ENCODE measurements around the gene GPR37. TPM values are rescaled to one million over a fixed set of nuclear protein-coding genes. Genes with fewer than 3 reads are reported as not detected.
A peak's percentile ranks its signal among the peaks of the same experiment; 100 is the strongest.

GPR37 gene
- total RNA-seq, 4 donors from 2014 or later, result 0.31 to 3.2 (median 0.81) TPM

DNA sequence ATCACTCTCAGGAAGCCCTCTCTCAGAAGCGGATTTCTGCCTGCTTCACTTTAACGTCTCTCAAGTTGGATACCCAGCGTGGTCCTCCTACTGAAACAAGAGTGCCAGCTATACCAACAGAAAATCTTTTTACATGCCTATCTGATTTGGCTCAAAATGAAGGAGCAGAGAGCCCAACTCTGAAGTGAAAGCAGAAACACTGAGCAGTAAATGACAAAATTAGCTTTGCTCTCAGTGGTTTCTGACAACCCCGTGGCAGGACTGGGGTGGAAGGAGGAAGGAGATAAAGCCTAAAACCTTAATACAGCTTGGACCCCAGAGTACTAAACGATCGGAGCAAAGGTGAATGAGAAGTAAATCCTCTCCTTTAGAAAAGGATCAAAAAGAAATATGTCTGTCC is 25.1 kb upstream of the GPR37 start:
- ATAC-seq (ENCODE audit: low FRiP score), result no peak
- TF ChIP-seq, protein P1, sequence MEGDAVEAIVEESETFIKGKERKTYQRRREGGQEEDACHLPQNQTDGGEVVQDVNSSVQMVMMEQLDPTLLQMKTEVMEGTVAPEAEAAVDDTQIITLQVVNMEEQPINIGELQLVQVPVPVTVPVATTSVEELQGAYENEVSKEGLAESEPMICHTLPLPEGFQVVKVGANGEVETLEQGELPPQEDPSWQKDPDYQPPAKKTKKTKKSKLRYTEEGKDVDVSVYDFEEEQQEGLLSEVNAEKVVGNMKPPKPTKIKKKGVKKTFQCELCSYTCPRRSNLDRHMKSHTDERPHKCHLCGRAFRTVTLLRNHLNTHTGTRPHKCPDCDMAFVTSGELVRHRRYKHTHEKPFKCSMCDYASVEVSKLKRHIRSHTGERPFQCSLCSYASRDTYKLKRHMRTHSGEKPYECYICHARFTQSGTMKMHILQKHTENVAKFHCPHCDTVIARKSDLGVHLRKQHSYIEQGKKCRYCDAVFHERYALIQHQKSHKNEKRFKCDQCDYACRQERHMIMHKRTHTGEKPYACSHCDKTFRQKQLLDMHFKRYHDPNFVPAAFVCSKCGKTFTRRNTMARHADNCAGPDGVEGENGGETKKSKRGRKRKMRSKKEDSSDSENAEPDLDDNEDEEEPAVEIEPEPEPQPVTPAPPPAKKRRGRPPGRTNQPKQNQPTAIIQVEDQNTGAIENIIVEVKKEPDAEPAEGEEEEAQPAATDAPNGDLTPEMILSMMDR (IDR thresholded peaks at IDR 0.05), result no peak
- no peak for DNase-seq (ENCODE audit: low spot score)

DNA sequence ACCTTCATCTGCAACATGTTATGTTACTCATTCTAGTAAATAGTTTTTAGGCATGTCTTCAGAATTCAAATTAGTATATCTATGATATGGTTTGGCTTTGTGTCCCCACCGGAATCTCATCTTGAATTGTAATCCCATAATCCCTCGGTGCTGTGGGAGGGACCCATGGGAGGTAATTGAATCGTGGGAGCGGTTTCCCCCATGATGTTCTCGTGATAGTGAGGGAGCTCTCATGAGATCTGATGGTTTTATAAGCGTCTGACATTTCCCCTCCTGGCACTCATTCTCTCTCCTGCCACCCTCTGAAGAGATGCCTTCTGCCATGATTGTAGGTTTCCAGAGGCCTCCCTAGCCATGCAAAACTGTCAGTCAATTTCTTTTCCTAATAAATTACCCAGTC is 20.4 kb upstream of the GPR37 start:
- TF ChIP-seq, protein P1 (IDR thresholded peaks at IDR 0.05), result no peak
- ATAC-seq (ENCODE audit: low FRiP score) (no peak), DNase-seq (ENCODE audit: low spot score) (no peak)

DNA sequence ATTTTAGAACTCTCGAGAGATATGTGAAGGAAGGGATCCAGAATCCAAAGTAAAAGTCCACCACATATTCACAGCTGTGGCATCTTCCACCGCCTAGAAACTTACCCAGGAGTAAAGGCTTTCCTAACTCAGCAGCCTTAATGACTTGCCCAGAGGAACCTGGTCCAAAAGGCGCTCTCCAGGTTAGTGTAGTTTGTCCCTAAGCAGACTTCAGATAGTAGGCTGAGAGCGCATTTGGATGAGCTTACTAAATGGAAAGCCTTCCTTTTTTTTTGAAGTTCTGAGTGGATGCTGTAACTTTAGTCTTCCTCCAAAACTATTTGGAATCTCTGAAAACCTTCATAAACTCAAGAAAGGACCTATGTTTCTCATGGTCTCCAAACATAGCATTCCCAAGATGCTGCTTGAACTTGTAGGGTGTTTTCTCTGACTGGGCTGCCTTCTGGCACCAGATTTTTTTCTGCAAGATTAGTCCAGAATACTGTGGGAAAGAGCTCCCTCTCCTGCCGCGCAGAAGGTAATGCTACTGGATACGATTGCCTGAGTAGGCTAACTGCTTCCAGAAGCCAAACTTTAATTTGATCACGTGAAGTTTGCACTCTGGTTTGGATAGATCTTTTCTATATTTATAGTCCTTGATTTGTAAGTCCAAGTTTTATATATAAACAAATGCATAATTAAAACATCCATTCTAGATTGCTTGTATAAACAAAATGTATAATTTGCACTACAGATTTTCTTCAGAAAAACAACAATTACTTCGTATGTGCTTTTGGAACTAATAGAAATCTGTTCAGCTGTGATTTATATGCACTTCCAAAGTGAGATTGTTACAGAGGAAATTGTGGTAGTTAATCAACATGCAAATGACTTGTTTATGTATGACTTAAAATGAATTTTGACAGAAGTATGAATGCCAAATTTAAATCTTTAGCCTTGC is 19.6 kb upstream of the GPR37 start:
- TF ChIP-seq, protein P1 (IDR thresholded peaks at IDR 0.05), result peak in 1 of 3 donors; percentile 29
- peak; percentile 82 for ATAC-seq (ENCODE audit: low FRiP score)
- no peak for DNase-seq (ENCODE audit: low spot score)

DNA sequence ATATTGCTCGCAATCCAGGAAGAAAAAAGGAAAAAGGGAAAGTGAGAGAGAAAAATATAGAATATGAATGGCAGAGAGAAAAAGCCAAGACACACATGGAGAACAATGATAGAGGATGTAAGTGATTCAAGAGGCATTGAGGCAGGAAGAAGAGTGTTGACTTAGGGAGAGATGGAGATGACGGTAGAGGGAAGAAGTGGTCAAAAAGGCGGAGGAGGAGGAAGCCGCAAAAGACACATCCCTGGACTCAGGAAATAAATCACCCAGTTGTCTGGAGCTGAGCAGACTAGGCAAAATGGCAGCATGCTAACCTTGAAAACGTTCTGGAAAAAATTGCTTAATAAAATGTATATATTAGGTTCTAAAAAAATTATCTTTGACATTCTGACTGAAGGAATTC is 17.7 kb upstream of the GPR37 start:
- TF ChIP-seq, protein P1 (IDR thresholded peaks at IDR 0.05), result no peak
- ATAC-seq (ENCODE audit: low FRiP score) (no peak), DNase-seq (ENCODE audit: low spot score) (no peak)

DNA sequence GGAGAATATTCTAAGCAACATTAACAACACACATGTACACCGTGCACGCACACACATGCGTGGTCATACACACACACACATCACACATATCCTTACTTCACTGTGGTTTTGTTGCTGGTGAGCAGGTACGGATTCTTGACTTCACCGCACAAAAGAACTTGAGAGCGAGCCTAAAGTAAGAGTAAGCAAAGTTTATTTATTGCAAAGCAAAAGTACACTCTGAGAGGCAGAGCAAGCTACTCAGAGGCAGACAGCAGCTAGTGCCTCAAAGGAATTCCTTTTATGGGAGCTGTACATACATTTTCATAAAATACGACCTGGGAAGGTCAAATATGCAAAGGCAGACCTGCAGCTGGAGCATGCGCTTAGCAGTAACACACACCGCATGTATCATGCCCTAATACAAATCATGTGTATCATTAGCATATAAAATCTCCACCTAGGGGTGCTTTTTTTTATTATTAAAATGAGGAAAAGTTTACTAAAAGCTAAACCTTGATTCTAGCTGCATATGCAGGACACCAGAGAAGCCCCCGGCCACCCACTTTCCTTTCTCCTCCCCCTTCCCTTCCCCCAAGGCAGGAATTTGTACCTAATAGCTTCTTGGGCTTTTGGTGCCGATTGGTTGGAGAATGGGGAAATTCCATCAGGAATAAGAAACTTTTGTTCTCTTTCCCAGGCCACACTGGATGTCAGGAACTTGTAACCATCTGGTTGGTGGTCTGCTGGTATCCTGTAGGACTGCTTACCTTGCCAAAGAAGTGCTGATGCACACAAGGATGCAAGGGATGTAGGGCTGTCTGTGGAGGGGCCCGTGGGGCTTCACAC is 16.5 kb upstream of the GPR37 start:
- TF ChIP-seq, protein P1 (IDR thresholded peaks at IDR 0.05), result no peak
- DNase-seq (ENCODE audit: low spot score), result no peak
- no peak for ATAC-seq (ENCODE audit: low FRiP score)

DNA sequence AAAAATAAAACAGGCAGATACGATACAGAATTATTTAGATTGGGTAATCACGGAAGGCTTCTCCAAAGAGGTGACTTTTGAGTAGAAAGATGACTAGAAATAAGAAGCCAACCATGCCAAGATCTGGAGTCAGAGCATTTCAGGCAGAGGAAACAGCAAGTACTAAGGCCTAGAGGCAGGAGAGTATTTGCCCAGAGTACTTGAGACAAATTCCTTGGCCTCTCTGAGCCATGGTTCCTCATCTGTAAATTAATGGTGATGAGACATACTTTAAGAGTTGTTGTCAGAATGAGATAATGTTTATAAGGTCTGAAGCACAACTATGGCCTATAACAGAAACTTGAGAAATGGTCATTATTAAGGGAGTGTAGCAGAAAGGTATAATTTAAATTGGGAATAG is 15.8 kb upstream of the GPR37 start:
- TF ChIP-seq, protein P1 (IDR thresholded peaks at IDR 0.05), result no peak
- ATAC-seq (ENCODE audit: low FRiP score) (no peak), DNase-seq (ENCODE audit: low spot score) (no peak)

Data from omental fat pad (tissue), 4 donors.